ENCODE measurements around the gene LTN1. TPM values are rescaled to one million over a fixed set of nuclear protein-coding genes. Genes with fewer than 3 reads are reported as not detected.
"Not testable (repeated sequence)": the region's sequence is repeated elsewhere in the genome, so short reads cannot be mapped to it uniquely, and the experiment has no call there.

LTN1 gene
- total RNA-seq, 1 donor from 2014 or later, result 22.0 TPM

- TF ChIP-seq CTCF (IDR thresholded peaks at IDR 0.05), result no peak
- Mint-ChIP-seq H3K27me3 (ENCODE audit: low read depth) (no peaks in the 10 kb centered on the region), H3K4me3 (ENCODE audit: unreplicated experiment) (no peak overlapping the region), H3K4me1 (ENCODE audit: low read depth) (no peaks in the 10 kb centered on the region), H3K27ac (ENCODE audit: unreplicated experiment) (no peak overlapping the region), H3K9me3 (ENCODE audit: low read depth) (no peaks in the 10 kb centered on the region), H3K36me3 (ENCODE audit: low read depth) (peaks cover 25% of the 10 kb centered on the region)
- DNase-seq (ENCODE audit: low spot score), result no peak
Measured at GRCh38 chr21:28938726-28939125, 54.0 kb downstream of the LTN1 start.

GRCh38 chr21:28937737-28938136 is 54.9 kb downstream of the LTN1 start:
- no peak for TF ChIP-seq CTCF (IDR thresholded peaks at IDR 0.05)
- no peaks in the 10 kb centered on the region for H3K4me1 Mint-ChIP-seq (ENCODE audit: low read depth)
- H3K27me3 Mint-ChIP-seq (ENCODE audit: low read depth), result no peaks in the 10 kb centered on the region
- H3K9me3 Mint-ChIP-seq (ENCODE audit: low read depth), result no peaks in the 10 kb centered on the region
- peaks cover 32% of the 10 kb centered on the region for H3K36me3 Mint-ChIP-seq (ENCODE audit: low read depth)
- no peak overlapping the region for H3K27ac Mint-ChIP-seq (ENCODE audit: unreplicated experiment)
- no peak overlapping the region for H3K4me3 Mint-ChIP-seq (ENCODE audit: unreplicated experiment)
- DNase-seq (ENCODE audit: low spot score), result no peak

GRCh38 chr21:28936721-28937120 is 56.0 kb downstream of the LTN1 start:
- no peaks in the 10 kb centered on the region for H3K27me3 Mint-ChIP-seq (ENCODE audit: low read depth)
- peaks cover 32% of the 10 kb centered on the region for H3K36me3 Mint-ChIP-seq (ENCODE audit: low read depth)
- no peak overlapping the region for H3K27ac Mint-ChIP-seq (ENCODE audit: unreplicated experiment)
- DNase-seq (ENCODE audit: low spot score), result no peak
- H3K4me3 Mint-ChIP-seq (ENCODE audit: unreplicated experiment), result no peak overlapping the region
- no peaks in the 10 kb centered on the region for H3K4me1 Mint-ChIP-seq (ENCODE audit: low read depth)
- no peaks in the 10 kb centered on the region for H3K9me3 Mint-ChIP-seq (ENCODE audit: low read depth)
- TF ChIP-seq CTCF (IDR thresholded peaks at IDR 0.05), result no peak

GRCh38 chr21:28936036-28936435 is 56.6 kb downstream of the LTN1 start:
- Mint-ChIP-seq H3K27me3 (ENCODE audit: low read depth) (no peaks in the 10 kb centered on the region), H3K4me1 (ENCODE audit: low read depth) (no peaks in the 10 kb centered on the region), H3K27ac (ENCODE audit: unreplicated experiment) (no peak overlapping the region), H3K9me3 (ENCODE audit: low read depth) (no peaks in the 10 kb centered on the region), H3K4me3 (ENCODE audit: unreplicated experiment) (no peak overlapping the region), H3K36me3 (ENCODE audit: low read depth) (peaks cover 32% of the 10 kb centered on the region)
- TF ChIP-seq CTCF (IDR thresholded peaks at IDR 0.05), result no peak
- no peak for DNase-seq (ENCODE audit: low spot score)

GRCh38 chr21:28932717-28933116 is 60.0 kb downstream of the LTN1 start:
- TF ChIP-seq CTCF (IDR thresholded peaks at IDR 0.05), result no peak
- H3K27me3 Mint-ChIP-seq (ENCODE audit: low read depth), result no peaks in the 10 kb centered on the region
- no peak for DNase-seq (ENCODE audit: low spot score)
- H3K9me3 Mint-ChIP-seq (ENCODE audit: low read depth), result no peaks in the 10 kb centered on the region
- no peak overlapping the region for H3K4me3 Mint-ChIP-seq (ENCODE audit: unreplicated experiment)
- H3K36me3 Mint-ChIP-seq (ENCODE audit: low read depth), result peaks cover 31% of the 10 kb centered on the region
- H3K4me1 Mint-ChIP-seq (ENCODE audit: low read depth), result no peaks in the 10 kb centered on the region
- no peak overlapping the region for H3K27ac Mint-ChIP-seq (ENCODE audit: unreplicated experiment)

- H3K4me1 Mint-ChIP-seq (ENCODE audit: low read depth); DNase-seq (ENCODE audit: low spot score); H3K27ac Mint-ChIP-seq (ENCODE audit: unreplicated experiment); H3K9me3 Mint-ChIP-seq (ENCODE audit: low read depth); H3K4me3 Mint-ChIP-seq (ENCODE audit: unreplicated experiment); H3K27me3 Mint-ChIP-seq (ENCODE audit: low read depth): not testable (repeated sequence)
- peaks cover 30% of the 10 kb centered on the region for H3K36me3 Mint-ChIP-seq (ENCODE audit: low read depth)
Measured at GRCh38 chr21:28931708-28932372, 60.8 kb downstream of the LTN1 start.
